ENCODE measurements around the gene L2HGDH. TPM values are rescaled to one million over a fixed set of nuclear protein-coding genes. Genes with fewer than 3 reads are reported as not detected.

Gene L2HGDH
- total RNA-seq, 1 experiment from 2014 or later, result 16.9 TPM

DNA sequence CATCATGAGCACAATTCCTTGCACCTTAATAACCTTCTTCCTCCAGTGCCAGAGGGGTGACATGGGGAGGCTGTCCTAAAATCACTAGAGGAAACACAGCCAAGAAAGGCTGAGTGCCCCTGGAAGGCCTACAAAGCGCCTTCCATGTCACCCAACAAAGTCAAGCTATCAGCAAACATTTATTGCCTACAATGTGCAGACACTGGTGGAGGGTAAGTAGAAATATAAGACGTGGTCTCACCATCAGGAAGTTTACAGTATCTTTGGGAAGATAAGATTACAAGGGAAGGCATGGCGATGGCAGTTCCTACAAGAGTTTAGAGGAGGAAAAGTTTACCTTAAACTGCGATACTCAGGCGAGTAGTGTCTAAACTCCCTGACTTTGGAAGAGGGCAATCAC lies 28.0 kb upstream of the L2HGDH start:
- CTCF ChIA-PET, result interaction anchor here (1.1 kb wide), 1 partner anchor 19 kb away, joined by 3 read pairs; no protein-coding TSS in a partner anchor

More for the DNA sequence above, 28.0 kb upstream of the L2HGDH start:
- ChIA-PET RAD21 (ENCODE audit: low non-redundant PET in 1 of 2, low total read pairs in 2 of 2, uncharacterized antibody in 2 of 2, unreplicated experiment in 2 of 2) (no interaction called here), POLR2A (no interaction called here)
- H3K9me2 ChIP-seq (ENCODE audit: insufficient read depth), result no peaks in the 10 kb centered on the region
- TF ChIP-seq CEBPB (IDR thresholded peaks at IDR 0.05; ENCODE audit: low read depth), result no peak
- TF ChIP-seq, protein P1, sequence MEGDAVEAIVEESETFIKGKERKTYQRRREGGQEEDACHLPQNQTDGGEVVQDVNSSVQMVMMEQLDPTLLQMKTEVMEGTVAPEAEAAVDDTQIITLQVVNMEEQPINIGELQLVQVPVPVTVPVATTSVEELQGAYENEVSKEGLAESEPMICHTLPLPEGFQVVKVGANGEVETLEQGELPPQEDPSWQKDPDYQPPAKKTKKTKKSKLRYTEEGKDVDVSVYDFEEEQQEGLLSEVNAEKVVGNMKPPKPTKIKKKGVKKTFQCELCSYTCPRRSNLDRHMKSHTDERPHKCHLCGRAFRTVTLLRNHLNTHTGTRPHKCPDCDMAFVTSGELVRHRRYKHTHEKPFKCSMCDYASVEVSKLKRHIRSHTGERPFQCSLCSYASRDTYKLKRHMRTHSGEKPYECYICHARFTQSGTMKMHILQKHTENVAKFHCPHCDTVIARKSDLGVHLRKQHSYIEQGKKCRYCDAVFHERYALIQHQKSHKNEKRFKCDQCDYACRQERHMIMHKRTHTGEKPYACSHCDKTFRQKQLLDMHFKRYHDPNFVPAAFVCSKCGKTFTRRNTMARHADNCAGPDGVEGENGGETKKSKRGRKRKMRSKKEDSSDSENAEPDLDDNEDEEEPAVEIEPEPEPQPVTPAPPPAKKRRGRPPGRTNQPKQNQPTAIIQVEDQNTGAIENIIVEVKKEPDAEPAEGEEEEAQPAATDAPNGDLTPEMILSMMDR (IDR thresholded peaks at IDR 0.05 in 2 of 3, conservative IDR thresholded peaks at IDR 0.05 in 1 of 3; ENCODE audit: borderline replicate concordance in 1 of 3, insufficient read depth in 1 of 3, low read depth in 2 of 3, low read length in 2 of 3), result no peak
- TF ChIP-seq RAD21 (IDR thresholded peaks at IDR 0.05; ENCODE audit: low read depth), result no peak
- no peak for TF ChIP-seq CBX3 (IDR thresholded peaks at IDR 0.05; ENCODE audit: low read depth)
- no peak for TF ChIP-seq SP1 (IDR thresholded peaks at IDR 0.05; ENCODE audit: low read depth)
- TF ChIP-seq EGR1 (IDR thresholded peaks at IDR 0.05; ENCODE audit: low read depth), result no peak
- no peak for TF ChIP-seq EZH2phosphoT487 (IDR thresholded peaks at IDR 0.05; ENCODE audit: borderline replicate concordance)
- TF ChIP-seq YY1 (IDR thresholded peaks at IDR 0.05; ENCODE audit: extremely low read depth, insufficient replicate concordance, low read depth, low read length), result no peak
- no peak for TF ChIP-seq ZNF274 (IDR thresholded peaks at IDR 0.05; ENCODE audit: low read depth, low read length)
- TF ChIP-seq ELF1 (IDR thresholded peaks at IDR 0.05; ENCODE audit: borderline replicate concordance, low read depth), result no peak
- H3K79me2 ChIP-seq (ENCODE audit: insufficient read depth, low read length), result no peaks in the 10 kb centered on the region
- ATAC-seq (no peak), DNase-seq (ENCODE audit: low read depth, low spot score) (no peak)
- no peak overlapping the region for H3K27ac ChIP-seq (ENCODE audit: low read depth, low read length)
- H2AFZ ChIP-seq (ENCODE audit: low read depth, low read length, poor library complexity, severe bottlenecking), result no peak overlapping the region
- H3K9me3 ChIP-seq (ENCODE audit: control insufficient read depth in 1 of 2, insufficient read depth in 1 of 2, low read depth in 1 of 2, low read length in 2 of 2), result no peaks in the 10 kb centered on the region
- no peaks in the 10 kb centered on the region for H3K4me1 ChIP-seq (ENCODE audit: control insufficient read depth in 1 of 2, insufficient read depth in 2 of 2, low read length in 2 of 2)
- no peak overlapping the region for H3K4me2 ChIP-seq (ENCODE audit: low read length)
- no TSS peak for BruUV-seq (replicated peaks)
- H4K20me1 ChIP-seq (ENCODE audit: insufficient read depth), result no peaks in the 10 kb centered on the region
- no peaks in the 10 kb centered on the region for H3K36me3 ChIP-seq (ENCODE audit: control insufficient read depth in 1 of 2, insufficient read depth in 2 of 2, low read length in 2 of 2)
- intact Hi-C loops (cut with micrococcal nuclease), result no loop called here
- no peak overlapping the region for H3K9ac ChIP-seq (ENCODE audit: low read length)
- no peak overlapping the region for H3K4me3 ChIP-seq (replicated peaks in 1 of 2; ENCODE audit: low read depth in 1 of 2, low read length in 2 of 2)
- H3K27me3 ChIP-seq (ENCODE audit: insufficient read depth, low read length), result no peaks in the 10 kb centered on the region

Data from HCT116 (cell line).